Measurements from ENCODE around the gene MED1. TPM values are rescaled to one million over a fixed set of nuclear protein-coding genes. Genes with fewer than 3 reads are reported as not detected.

The MED1 gene
- polyA plus RNA-seq, 1 of the 3 experiments (the other 2 are of a cell fraction), result 12.3 TPM

- H3K4me3 ChIP-seq (ENCODE audit: low read depth in 2 of 2, low read length in 1 of 2), result peak overlapping the region; percentile 79 to 97
- peak overlapping the region; percentile 71 to 83; a peak in 3 of 4 replicates for H3K27ac ChIP-seq (ENCODE audit: low read depth in 2 of 2, low read length in 1 of 2)
- H3K4me2 ChIP-seq, result peak overlapping the region; percentile 86
- peak overlapping the region; percentile 83 for H3K9ac ChIP-seq
- H3K9me3 ChIP-seq, result no peaks in the 10 kb centered on the region
- peaks cover 14 to 15% of the 10 kb centered on the region in 2 experiments for H3K36me3 ChIP-seq (replicated peaks in 1 of 2; ENCODE audit: control insufficient read depth in 1 of 2, insufficient read depth in 2 of 2, low read length in 1 of 2)
- peak; percentile 92 for DNase-seq
- peaks cover 44% of the 10 kb centered on the region for H3F3A ChIP-seq (replicated peaks; ENCODE audit: insufficient read depth)
- ChIA-PET POLR2A (interaction anchor here (1.7 kb wide), 1 partner anchor 49 kb away, joined by 6 read pairs; the partner anchor contains the start of gene MED1), CTCF (interaction anchor here (1.1 kb wide), 1 partner anchor 49 kb away, joined by 3 read pairs; the partner anchor contains the start of gene MED1)
- no peaks in the 10 kb centered on the region for H3K9me2 ChIP-seq
- H4K20me1 ChIP-seq (ENCODE audit: insufficient read depth), result peaks cover 23% of the 10 kb centered on the region
- H2AFZ ChIP-seq (ENCODE audit: low read depth), result peak overlapping the region; percentile 83; the same call in 1 of the 2 replicates
- peaks cover 37% of the 10 kb centered on the region for H3K79me2 ChIP-seq (ENCODE audit: insufficient read depth)
- 1% methylated on average over 30 of the region's 53 CpGs for WGBS (ENCODE audit: low lambda C conversion rate)
- H3K27me3 ChIP-seq (ENCODE audit: insufficient read depth), result no peaks in the 10 kb centered on the region
- peaks cover 6 to 14% of the 10 kb centered on the region in 2 experiments; a peak in 3 of 4 replicates for H3K4me1 ChIP-seq (ENCODE audit: control insufficient read depth in 1 of 2, insufficient read depth in 2 of 2, low read depth in 1 of 2, low read length in 1 of 2)
- TF ChIP-seq SMC3 (IDR thresholded peaks at IDR 0.05; ENCODE audit: low read depth, low read length) (no peak), USF1 (IDR thresholded peaks at IDR 0.05; ENCODE audit: borderline replicate concordance, low read depth) (no peak), RXRA (IDR thresholded peaks at IDR 0.05; ENCODE audit: borderline replicate concordance, low read depth) (no peak), TCF12 (IDR thresholded peaks at IDR 0.05) (no peak), REST (IDR thresholded peaks at IDR 0.05; ENCODE audit: low read depth, low read length) (no peak), POLR2AphosphoS5 (IDR thresholded peaks at IDR 0.05; ENCODE audit: low read depth, low read length) (no peak; the same call in 1 of the 2 replicates), CTCF (IDR thresholded peaks at IDR 0.05) (no peak), MEF2A (IDR thresholded peaks at IDR 0.05; ENCODE audit: borderline replicate concordance, low read depth) (no peak), TEAD4 (IDR thresholded peaks at IDR 0.05; ENCODE audit: borderline replicate concordance, insufficient read depth) (no peak), RCOR1 (IDR thresholded peaks at IDR 0.05; ENCODE audit: low read length) (no peak), PBX3 (IDR thresholded peaks at IDR 0.05) (no peak), SIN3A (IDR thresholded peaks at IDR 0.05; ENCODE audit: borderline replicate concordance, low read depth, low read length) (peak; percentile 98), RFX5 (IDR thresholded peaks at IDR 0.05; ENCODE audit: low read length) (peak; percentile 73; the same call in 1 of the 2 replicates), GABPA (IDR thresholded peaks at IDR 0.05; ENCODE audit: low read depth) (no peak), TAF1 (IDR thresholded peaks at IDR 0.05; ENCODE audit: borderline replicate concordance, low read depth, low read length) (no peak), ZBTB33 (IDR thresholded peaks at IDR 0.05; ENCODE audit: borderline replicate concordance, low read depth) (no peak), JUND (IDR thresholded peaks at IDR 0.05) (no peak), ELF1 (IDR thresholded peaks at IDR 0.05) (no peak), EP300 (IDR thresholded peaks at IDR 0.05; ENCODE audit: borderline replicate concordance in 1 of 2, low read depth in 1 of 2, low read length in 1 of 2) (no peak), USF2 (IDR thresholded peaks at IDR 0.05; ENCODE audit: borderline replicate concordance, low read depth, low read length) (no peak), NFIC (IDR thresholded peaks at IDR 0.05; ENCODE audit: borderline replicate concordance) (no peak), MAX (IDR thresholded peaks at IDR 0.05; ENCODE audit: low read depth) (peak; percentile 99), CHD2 (IDR thresholded peaks at IDR 0.05; ENCODE audit: low read length, partially characterized antibody) (peak; percentile 78)
Observed at GRCh38 chr17:39402244-39402889, 48.7 kb downstream of the MED1 start.

Data from SK-N-SH (cell line).